ENCODE measurements around the gene KRTAP10-11. TPM values are rescaled to one million over a fixed set of nuclear protein-coding genes. Genes with fewer than 3 reads are reported as not detected.

KRTAP10-11 gene
- total RNA-seq, 1 donor from 2014 or later: not detected

DNA sequence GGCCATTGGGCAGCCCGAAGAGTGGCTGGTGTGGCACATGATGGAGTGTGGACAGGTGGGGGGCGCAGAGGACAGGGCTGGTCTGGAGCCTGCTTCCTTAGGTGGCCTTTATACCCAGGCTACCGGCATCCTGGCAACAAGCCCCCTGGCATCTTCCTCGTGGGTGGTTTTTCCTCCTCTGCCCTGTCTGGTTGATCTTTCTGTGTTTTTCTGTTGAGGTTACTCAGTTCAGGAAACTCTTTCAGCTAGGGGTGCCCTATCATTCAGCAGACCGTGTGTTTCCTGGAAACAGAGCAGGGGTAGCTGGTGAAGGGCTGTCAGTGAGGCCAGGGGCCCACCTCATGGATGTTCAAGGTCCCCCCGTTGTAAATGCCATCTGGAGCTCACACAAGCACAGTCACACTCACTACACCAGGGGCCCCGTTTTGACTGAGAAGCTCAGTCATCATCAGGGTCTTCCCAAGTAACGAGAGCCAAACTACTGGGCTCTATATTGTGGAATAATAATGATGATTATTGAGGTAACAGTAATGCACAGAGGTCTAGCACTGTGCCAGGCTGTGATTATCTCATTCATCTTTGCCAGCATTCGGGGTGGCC, 8.5 kb downstream of the KRTAP10-11 start, which contains the start of gene KRTAP12-4:
KRTAP12-4 (minus strand) TSS at position 84 of the 600 bp plus-strand sequence; CDS start at position 39, 45 bp downstream.
- Mint-ChIP-seq H3K9me3 (ENCODE audit: unreplicated experiment) (peaks cover 14% of the 10 kb centered on the region), H3K4me1 (ENCODE audit: low read depth, unreplicated experiment) (peaks cover 3% of the 10 kb centered on the region), H3K4me3 (ENCODE audit: unreplicated experiment) (no peak within 1 kb of the TSS), H3K27ac (ENCODE audit: unreplicated experiment) (no peak within 1 kb of the TSS), H3K36me3 (ENCODE audit: unreplicated experiment) (peaks cover 28% of the 10 kb centered on the region), H3K27me3 (ENCODE audit: unreplicated experiment) (peaks cover 3% of the 10 kb centered on the region)
- TF ChIP-seq, protein P1, sequence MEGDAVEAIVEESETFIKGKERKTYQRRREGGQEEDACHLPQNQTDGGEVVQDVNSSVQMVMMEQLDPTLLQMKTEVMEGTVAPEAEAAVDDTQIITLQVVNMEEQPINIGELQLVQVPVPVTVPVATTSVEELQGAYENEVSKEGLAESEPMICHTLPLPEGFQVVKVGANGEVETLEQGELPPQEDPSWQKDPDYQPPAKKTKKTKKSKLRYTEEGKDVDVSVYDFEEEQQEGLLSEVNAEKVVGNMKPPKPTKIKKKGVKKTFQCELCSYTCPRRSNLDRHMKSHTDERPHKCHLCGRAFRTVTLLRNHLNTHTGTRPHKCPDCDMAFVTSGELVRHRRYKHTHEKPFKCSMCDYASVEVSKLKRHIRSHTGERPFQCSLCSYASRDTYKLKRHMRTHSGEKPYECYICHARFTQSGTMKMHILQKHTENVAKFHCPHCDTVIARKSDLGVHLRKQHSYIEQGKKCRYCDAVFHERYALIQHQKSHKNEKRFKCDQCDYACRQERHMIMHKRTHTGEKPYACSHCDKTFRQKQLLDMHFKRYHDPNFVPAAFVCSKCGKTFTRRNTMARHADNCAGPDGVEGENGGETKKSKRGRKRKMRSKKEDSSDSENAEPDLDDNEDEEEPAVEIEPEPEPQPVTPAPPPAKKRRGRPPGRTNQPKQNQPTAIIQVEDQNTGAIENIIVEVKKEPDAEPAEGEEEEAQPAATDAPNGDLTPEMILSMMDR (IDR thresholded peaks at IDR 0.05; ENCODE audit: partially characterized antibody, unreplicated experiment): no peak
- DNase-seq: no peak

DNA sequence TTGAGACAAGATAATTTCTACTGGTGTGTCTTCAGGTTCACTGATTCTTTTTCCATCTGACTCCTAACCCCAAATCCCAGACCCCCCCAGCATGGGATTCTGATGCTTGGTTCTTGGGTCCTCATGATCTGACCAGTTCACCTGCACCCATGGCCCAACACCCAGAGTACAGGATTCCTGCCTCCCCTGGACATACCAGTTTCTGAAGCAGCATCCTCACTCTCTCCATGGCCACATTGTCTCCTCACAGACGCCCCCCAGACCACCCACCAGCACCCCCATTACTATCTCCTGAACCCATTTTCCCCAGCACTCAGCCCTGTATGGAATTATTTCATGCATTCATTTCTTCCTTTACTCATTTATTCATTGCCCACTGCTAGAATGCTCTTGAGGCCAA, 10.7 kb downstream of the KRTAP10-11 start:
- Mint-ChIP-seq H3K4me1 (ENCODE audit: low read depth, unreplicated experiment) (peaks cover 3% of the 10 kb centered on the region), H3K36me3 (ENCODE audit: unreplicated experiment) (peaks cover 32% of the 10 kb centered on the region), H3K4me3 (ENCODE audit: unreplicated experiment) (no peak overlapping the region), H3K27me3 (ENCODE audit: unreplicated experiment) (no peaks in the 10 kb centered on the region), H3K27ac (ENCODE audit: unreplicated experiment) (no peak overlapping the region), H3K9me3 (ENCODE audit: unreplicated experiment) (peaks cover 11% of the 10 kb centered on the region)
- no peak for DNase-seq
- TF ChIP-seq, protein P1 (IDR thresholded peaks at IDR 0.05; ENCODE audit: partially characterized antibody, unreplicated experiment): no peak

DNA sequence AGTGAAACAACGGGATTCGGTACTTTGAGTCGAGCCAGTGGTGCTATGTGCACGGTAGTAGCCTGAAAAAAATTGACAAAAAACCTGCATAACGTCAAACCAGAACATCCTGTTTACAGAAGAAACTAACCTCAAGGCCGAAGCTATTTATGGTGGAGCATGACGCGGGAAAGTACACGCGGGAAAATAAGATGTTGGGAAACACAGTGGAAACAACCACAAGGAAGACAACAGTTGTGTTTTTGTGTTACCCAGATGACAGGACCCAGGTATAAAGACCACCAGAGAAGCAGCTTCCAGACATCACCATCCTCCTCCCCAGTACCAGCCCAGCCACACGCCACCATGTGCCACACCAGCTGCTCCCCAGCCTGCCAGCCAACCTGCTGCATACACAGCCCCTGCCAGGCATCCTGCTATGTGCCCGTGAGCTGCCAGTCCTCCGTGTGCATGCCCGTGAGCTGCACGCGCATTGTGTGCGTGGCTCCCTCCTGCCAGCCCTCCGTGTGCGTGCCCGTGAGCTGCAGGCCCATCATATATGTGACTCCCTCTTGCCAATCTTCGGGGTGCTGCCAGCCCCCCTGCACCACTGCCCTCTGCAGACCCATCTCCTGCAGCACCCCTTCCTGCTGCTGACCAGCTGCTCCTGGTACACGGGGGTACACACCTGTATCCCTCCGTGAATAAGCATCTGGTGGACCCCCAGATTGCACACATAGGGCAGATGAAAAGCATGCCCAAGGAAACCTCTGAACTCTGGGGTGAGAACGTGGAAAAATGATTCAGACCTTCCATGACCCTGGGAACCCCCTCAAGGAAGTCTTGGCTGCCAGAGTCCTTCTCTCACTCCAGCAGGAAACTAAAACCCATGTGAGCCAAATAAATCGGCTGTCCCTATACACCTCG, 11.7 kb downstream of the KRTAP10-11 start, which contains the start of gene KRTAP12-3:
KRTAP12-3 (plus strand) TSS at position 298 of the 906 bp plus-strand sequence; CDS start at position 346, 48 bp downstream.
- Mint-ChIP-seq H3K27ac (ENCODE audit: unreplicated experiment) (no peak within 1 kb of the TSS), H3K4me1 (ENCODE audit: low read depth, unreplicated experiment) (peaks cover 3% of the 10 kb centered on the region), H3K27me3 (ENCODE audit: unreplicated experiment) (no peaks in the 10 kb centered on the region), H3K9me3 (ENCODE audit: unreplicated experiment) (peaks cover 11% of the 10 kb centered on the region), H3K36me3 (ENCODE audit: unreplicated experiment) (peaks cover 32% of the 10 kb centered on the region), H3K4me3 (ENCODE audit: unreplicated experiment) (no peak within 1 kb of the TSS)
- DNase-seq: no peak
- TF ChIP-seq, protein P1 (IDR thresholded peaks at IDR 0.05; ENCODE audit: partially characterized antibody, unreplicated experiment): no peak

DNA sequence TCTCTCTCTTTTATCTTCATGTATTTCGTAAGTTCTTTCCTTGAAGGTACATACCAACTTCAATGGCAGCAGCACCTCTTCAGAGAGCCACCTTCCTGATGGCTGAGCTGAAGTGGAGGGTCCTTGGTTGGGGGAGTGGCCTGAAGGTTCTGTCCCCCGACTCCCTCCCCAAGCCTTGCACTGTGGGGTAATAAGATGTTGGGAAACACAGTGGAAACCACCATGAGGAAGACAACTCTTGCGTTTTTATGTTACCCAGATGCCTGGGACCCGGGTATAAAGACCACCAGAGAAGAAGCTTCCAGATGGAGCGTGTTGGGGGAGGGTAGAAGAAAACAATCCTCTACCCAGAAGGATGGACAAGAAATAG, 12.3 kb downstream of the KRTAP10-11 start:
- peaks cover 32% of the 10 kb centered on the region for H3K36me3 Mint-ChIP-seq (ENCODE audit: unreplicated experiment)
- H3K4me3 Mint-ChIP-seq (ENCODE audit: unreplicated experiment): no peak overlapping the region
- no peaks in the 10 kb centered on the region for H3K27me3 Mint-ChIP-seq (ENCODE audit: unreplicated experiment)
- TF ChIP-seq, protein P1 (IDR thresholded peaks at IDR 0.05; ENCODE audit: partially characterized antibody, unreplicated experiment): no peak
- peaks cover 11% of the 10 kb centered on the region for H3K9me3 Mint-ChIP-seq (ENCODE audit: unreplicated experiment)
- DNase-seq: no peak
- H3K27ac Mint-ChIP-seq (ENCODE audit: unreplicated experiment): no peak overlapping the region
- H3K4me1 Mint-ChIP-seq (ENCODE audit: low read depth, unreplicated experiment): peaks cover 3% of the 10 kb centered on the region
